GM20431 (cell line): ENCODE measurements around the gene CARNS1.

ENCODE experiments used
- in situ Hi-C: fragments of 300-500 bp; cut with MseI, MboI; formaldehyde crosslinking; loops from one replicate; pipeline ENCODE4 v1.15.0; 2020; ENCODE audit warnings: low sequenced_read_pairs; ENCODE audit not compliant: unreplicated experiment

The CARNS1 gene

DNA sequence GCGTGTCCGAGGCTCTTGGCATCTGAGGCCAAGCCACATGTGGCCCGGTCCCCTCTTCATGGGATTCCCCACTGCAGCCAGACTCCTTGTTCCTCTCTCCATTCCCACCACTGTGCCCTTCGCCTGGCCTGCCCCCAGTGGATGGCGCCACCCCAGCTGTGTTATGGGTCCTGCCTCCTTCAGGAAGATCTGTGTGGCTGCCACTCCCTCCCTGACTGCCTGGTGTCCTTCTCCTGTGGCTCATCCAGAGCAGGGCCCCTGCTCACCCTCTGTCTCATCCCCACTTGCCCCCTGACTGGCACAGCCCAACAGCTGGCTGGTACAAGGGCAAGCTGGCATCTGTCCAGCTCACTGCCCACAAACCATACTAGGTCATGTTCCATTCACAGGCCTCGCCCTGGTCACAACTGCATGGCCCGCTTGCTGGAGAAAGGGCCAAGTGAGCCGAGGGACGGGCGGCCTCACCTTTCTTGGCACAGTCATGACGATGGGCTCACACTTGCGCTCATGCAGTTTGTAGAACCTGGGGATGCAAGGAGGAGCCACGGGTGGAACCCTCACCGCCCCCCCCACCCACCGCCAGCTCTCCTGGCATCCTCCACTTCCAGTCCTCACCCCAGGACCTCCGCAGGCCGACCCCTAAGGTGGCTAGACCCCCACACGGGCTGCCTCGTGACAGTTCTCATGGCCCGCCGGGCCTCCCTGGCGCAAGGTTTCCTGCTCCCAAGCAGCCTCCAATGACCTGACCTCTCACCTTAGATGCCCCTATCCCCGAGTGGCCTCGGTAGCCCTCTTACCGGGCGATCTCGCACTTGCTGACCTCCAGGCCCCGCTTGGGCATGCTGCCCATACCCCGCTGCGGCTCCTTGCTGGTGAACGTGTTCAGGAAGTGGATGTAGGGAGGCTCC is 24.1 kb downstream of the CARNS1 start:
- in situ Hi-C loops: no loop called here

DNA sequence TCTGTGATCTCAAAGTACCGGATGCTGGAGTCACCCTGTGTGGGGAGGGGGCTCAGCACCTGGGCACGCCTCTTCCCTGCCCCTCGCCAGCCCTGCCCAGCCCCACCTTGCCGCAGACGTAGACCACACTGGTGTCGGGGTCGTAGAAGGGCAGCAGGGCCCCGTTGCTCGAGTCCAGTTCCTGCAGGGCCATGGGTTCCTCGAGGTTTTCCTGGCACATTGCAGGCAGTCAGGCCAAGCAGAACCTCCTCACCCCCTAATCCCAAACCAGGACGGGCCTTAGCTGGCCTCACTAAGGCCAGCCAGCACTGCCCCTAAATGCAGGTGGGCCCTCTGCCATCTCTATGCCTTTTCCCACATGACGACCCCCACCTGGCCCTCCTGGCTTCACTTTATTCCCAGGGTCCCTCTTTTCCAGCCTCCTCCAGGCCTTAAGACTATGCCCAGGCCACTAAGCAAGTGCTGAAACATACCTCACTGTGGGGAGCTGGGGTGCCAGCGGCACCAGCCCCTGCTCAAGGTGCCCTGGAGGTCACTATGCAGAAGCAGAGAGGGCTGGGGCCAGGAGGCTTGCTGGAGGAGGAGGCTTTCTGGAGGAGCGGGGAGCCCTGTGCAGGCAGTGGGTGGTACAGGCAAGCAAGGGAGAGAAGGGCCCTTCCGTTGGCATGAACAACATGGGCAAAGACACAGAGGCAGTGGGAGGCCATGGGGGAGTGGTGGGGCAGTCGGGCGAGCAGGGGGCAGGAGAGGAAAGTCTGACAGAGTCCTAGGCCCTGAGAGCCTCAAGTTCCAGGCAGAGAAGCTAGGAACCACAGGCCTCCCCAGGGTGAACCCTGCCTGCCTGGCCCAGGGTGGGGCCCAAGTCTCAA is 25.0 kb downstream of the CARNS1 start:
- in situ Hi-C loops: no loop called here

DNA sequence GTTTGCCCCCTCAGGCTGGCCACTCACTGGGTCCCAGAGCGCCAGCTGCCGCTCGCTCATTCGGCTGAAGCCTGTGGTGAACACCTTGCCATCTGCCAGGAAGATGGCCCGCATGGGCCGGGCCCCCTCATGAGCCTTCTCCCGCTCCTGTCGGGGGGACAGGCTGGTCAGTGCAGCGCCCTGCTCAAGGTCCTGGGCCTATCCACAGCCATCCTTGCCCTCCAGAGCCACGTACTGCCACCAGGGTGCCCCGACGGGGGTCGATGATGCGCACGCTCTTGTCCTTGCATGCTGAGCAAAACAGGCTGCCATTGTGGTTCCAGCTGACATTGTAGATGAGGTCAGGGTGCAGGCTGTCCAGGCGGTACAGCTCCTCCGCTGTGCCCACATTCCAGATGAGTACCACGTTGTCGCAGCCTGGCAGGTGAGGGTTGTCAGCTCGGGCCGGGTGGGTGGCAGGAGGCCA is 25.7 kb downstream of the CARNS1 start:
- in situ Hi-C loops: no loop called here

DNA sequence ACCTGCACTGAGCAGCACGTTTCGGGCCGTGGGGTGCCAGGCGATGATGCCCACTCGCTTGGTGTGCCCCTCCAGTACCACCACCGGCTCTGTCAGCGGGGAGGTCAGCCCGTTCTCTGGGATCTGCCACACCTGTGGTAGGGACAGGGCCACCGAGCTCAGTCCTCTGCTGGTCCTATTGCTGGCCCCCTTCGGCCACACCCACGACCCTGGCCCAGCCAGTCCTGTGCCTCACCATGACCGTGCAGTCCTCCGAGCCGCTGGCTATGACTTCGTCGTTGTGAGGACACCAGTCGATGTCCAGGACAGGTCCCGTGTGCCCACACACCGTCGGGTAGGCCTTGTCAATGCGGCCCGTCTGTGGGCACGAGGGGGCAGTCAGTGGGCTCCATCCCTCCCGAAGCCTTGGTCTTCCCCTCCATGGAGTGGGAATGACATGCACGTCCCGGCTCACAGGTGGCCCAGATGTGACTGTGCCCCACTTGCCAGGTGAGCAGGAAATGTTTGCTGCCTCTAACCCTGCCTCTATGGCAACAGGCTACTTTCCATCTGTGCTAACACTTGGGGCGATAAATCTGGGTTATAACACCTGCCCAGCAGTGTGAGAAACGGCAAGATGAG is 26.4 kb downstream of the CARNS1 start:
- in situ Hi-C loops: no loop called here

DNA sequence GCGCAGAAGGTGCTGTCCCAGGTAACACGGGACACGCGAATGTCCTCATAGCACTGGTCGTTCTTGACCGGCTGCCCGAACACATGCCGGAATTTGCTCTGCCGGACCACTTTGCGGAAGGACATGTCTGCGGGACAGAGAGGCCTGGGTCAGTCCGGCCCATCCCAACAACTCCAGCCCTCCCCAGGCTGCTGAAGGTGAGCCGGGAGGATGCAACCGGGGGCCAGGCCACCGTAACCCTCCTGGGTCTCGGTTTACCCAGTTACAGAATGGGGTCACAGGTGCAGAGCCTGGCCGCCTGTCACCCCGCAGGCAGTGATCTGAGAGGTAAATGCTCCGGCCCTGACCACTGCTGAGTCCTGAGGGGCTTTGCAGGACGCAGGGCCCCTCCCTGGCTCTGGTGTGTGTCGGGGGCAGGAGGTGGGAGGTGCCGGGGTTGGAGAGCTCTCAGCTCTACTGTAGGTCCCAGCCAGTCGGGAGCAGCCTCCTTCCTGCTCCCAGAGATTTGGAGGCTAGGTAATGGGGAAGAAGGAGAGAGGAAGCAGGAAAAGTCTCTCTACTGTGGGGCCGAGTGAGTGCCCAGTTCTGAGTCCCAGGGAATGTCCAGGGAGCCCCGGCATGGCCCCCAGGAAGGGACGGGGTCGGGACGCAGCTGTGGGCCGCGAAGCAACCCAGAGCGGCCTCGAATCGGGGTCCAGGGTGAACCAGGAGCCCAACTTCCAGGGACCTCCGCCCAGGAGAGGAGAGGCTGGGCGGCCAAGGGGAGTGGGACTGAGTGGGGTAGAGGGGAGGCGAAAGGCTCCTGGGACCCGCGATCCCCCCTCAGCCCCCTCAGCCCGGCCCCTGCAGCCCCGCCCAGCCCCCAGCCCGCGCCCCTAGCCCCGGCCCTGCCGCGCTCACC is 27.3 kb downstream of the CARNS1 start:
- in situ Hi-C loops: no loop called here

DNA sequence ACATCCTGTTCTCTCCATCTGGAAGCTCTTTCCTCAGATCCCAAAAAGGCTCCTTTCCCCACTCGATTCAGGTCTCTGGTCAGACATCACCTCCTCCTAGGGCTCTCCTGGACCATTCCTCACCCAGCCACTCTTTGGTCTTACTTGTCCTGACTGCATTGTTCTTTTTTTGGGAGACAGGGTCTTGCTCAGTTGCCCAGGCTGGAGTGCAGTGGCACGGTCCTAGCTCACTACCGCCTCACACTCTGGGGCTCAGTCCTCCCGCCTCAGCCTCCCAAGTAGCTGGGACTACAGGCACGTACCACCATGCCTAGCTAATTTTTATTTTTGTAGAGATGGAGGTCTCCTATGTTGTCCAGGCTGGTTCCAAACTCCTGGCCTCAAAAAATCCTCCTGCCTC is 30.0 kb downstream of the CARNS1 start:
- in situ Hi-C loops: no loop called here

DNA sequence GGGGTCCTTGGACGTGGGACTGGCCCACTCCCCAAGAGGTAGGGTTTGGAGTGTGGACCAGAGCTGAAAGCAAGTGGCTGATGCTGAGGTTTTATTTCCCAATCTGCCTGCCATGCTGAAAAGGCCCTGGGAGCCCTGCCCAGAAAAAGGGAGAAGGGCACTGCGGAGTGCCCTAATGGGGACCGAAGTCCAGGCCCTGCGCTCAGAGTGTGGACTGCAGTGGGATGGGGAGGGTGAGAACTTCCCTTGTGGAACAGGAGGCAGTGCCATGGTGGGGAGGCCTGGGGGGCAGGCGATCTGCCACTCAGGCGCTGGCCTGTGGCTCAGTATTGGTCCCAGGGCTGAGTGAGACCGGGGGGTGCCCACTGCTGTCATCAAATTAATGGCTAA is 32.7 kb downstream of the CARNS1 start:
- in situ Hi-C loops: no loop called here

DNA sequence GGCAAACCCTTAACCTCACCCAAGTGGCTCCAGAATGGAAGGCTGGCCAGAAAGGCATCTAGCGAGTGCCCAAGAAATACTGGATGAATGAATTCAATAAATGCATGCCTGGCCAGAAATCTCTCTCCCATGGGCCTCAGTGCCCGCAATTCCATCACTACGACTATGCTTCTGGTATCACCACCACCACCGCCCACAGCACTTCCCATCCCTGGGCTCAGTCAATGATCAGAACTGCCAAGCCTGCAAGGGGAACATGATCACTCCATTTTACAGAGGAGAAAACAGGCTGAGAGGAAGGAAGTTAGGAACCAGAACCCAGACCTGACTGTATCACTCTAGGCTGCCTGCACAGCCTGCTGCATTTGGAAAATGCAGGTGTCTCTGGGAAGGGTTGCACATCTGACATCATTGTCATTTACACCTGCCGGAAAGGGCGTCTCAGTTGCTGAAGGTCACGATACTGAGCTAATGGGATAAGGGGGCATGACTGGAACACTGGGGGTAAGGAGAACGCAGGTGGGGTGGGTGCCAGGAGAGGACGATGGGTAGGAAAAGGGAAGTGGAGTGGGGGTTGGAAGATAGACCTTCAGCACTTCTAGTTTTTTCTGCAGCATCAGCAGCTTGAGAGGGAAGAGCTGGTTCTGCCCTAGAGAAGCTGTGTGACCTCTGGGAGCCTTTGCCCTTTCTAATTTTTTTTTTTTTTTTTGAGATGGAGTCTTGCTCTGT is 33.8 kb downstream of the CARNS1 start:
- in situ Hi-C loops: no loop called here

DNA sequence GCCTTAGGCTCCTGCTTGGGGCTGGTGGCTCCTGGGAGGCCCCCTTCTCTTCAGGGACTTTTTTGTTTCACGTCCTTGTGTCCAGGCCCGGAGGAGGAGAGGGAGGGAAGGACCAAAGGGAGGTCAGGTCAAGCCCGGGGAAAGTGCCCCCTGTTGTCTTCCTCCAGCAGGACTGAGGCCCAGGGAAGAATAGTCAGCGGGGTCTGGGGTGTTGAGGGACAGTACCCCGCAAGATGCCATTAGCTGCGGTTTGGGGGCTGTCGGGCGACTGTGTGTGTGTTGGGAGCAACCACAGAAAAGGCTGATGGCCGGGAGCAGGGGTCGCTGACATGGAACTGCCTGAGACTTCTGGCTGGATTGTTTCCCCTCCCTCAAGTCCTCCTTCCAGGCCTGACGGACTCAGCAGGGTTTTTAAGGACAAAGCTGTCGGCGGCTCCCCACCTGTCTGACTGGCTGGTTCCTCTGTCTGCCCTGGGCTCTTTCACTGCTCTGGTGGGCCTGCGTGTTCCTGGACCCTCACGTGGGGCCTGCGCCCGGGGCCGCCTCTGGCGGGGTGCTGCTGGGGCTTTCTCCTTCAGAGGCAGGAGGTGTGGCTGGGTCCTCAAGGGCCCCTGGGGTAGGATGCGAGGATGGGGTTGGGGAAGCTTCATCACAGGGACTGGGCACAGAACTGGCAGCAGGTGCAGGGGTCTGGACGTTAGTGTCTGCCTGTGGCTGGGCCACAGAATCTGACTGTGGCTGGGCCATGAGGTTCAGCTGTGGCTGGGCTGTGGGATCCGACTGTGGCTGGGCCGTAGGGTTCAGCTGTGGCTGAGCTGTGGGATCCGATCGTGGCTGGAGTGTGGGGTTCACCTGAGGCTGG is 35.5 kb downstream of the CARNS1 start:
- in situ Hi-C loops: no loop called here

DNA sequence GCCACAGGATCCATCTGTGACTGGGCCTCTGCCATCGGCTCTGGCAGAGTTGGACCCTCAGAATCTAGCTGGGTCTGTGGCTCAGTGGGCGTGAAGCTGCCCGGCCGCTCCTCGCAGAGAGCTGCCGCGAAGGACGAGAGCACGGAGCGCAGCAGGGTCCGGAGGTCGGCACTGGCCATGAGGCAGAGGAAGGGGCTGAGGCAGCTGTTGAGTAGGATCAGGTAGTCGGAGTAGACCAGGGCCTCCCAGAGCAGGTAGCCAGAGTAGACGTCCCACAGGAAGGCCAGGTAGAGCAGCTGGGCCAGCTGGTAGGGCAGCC is 36.1 kb downstream of the CARNS1 start:
- in situ Hi-C loops: no loop called here

DNA sequence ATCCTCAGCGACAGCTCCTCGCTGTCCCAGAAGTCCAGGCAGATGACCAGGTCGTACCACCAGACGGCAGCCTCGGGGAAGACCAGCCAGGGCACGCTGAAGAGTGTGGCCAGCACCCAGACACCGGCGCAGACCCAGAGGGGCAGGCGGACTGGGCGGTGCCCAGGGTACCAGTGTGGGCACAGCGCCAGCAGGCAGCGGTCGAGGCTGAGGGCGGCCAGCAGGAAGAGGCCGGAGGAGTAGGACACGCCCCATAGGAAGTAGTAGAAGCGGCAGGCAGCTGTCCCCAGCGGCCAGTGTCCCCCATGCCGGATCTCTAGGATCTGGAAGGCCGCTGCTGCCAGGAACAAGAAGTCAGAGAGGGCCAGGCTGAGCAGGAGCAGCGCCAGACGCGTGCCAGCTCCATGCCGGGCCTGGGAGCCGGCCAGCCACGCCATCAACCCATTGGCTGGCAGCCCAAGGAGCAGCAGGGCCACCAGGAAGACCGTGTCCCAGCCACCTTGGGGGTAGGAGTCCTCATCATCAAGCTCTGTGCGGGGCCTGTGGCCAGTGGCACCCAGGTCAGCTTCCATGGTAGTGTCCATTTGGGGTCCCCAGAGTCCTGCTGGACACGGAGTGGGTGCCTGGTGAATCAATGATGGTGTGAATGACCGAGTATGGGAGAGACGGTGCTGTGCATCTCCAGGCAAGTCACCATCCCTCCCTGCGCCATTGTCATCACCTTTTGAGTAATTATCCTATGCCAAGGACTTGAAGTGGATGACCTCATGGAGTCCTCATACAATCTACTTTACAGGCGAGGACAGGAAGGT is 36.9 kb downstream of the CARNS1 start, which contains the start of gene GPR152:
Gene GPR152 (minus strand): TSS at position 589 of the 812 bp plus-strand sequence. CDS start 5 bp downstream, at position 584.
- in situ Hi-C loops: no loop called here

DNA sequence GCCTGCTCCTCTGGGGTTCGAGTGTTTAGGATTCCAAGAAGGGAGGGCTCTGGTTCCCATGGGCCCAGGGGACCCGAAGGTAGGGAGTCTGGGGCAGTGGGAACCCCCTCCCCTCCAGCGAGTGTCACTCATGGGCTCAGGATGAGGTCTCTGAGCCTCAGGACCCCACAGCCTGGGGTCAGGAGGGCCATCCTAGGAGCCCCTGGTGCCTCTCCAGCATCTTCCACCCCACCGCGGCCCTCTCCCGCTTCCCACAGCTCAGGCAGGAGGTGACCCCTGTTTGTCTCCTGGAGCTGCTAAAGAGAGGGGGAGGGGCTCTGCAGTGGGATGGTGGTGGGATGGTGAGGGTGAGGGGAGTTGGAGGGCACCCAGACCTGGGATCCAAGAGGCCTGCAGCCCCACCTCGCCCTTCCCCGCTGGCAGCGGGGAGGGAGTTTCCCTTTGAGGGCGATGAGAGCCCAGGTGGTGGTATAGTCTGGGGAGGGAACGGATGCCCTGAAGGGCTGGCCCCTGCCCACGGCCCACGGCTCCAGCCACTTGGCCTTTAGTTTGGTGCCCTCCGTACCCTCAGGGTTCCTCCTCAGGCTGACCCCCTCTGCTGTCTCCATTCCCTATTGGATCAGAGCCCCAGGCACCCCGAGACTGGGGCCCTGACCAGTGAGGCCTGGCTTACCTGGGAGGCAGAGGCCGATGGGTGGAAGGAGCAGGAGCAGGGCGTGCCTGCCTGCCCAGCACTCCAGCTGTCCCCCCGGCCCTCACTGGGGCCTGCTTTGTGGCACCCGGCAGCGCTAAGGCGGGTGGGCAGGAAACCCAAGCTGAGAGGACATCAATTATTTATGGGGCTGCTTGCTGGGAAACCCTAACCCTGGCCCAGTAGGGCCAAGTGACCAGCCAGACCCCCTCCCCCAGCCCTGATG is 38.6 kb downstream of the CARNS1 start:
- in situ Hi-C loops: no loop called here

DNA sequence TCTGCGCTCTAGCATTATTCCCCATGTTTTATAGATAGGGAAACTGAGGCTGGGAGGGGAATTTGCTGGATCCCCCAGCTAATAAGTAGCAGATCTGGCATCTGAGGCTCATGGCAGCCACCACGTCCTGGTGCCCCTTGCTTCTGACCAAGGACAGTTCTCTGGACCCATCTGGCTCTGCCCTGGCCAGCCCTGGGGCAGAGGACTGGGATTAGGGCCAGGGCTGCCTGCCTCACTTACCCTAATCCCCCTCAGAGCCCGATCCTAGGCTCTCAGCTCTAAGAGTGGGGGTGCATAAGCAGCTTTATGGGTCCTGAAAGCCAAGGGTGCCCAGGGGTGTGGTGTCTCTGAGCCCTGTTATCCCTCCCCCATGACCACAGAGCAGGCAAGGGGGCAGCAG is 39.6 kb downstream of the CARNS1 start, which contains the start of gene CABP4:
Gene CABP4 (plus strand): TSS at position 301 of the 400 bp plus-strand sequence. CDS start 70 bp downstream, at position 371.
- in situ Hi-C loops: no loop called here

DNA sequence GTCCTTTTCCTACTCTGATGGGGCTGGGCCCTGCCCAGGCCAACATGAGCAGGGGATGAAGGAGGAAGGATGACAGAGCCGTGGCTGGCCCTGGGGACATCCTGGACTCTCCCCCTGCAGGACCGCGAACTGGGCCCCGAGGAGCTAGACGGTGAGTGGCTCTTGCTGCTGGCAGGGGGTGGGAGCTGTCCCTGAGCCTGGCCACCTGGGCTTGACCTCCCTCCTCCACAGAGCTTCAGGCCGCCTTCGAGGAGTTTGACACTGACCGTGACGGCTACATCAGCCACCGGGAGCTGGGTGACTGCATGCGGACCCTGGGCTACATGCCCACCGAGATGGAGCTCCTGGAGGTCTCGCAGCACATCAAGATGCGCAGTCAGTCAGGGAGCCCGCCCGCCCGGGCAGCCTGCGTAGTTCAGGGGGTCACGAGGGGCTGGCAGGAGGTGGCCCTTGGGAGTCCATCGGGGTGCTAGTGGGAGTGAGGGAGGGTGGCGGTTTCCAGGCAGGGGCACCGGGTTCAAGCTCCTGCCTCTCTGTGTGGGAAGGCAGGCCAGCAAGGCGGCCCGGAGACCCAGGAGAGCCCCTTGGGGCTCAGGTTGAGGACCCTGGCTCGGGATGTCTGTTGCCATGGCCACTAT is 40.7 kb downstream of the CARNS1 start:
- in situ Hi-C loops: no loop called here

DNA sequence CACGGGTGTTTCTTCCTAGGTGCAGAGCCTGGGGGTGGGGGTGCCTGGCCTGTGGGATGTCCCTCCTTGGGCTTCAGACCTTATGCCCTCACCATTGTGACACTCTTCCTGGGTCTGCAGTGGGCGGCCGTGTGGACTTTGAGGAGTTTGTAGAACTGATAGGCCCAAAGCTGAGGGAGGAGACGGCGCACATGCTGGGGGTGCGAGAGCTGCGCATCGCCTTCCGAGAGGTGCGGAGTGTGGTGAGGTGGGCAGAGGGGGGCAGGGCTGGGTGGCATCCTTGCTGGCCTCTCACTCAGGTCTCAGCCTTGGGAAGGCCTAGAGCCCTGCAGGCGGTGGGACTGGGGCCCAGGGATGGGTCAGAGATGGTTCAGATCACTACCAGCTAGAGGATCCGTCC is 42.0 kb downstream of the CARNS1 start:
- in situ Hi-C loops: no loop called here

DNA sequence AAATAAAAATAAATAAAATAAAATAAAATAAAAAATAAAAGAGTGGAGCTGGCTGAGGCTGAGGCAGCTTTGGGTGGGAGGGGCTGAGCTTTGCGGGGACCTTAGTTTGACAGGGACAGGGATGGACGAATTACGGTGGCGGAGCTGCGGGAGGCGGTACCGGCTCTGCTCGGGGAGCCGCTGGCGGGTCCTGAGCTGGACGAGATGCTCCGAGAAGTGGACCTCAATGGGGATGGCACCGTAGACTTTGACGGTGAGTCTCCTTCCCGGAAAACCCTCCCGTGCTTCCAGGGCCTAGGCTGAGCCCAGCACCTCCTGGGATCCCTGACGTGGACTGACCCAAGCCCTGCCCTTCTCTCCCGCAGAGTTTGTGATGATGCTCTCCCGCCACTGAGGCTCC is 42.8 kb downstream of the CARNS1 start:
- in situ Hi-C loops: no loop called here
